Measurements from ENCODE around the gene P2RX4. TPM values are rescaled to one million over a fixed set of nuclear protein-coding genes. Genes with fewer than 3 reads are reported as not detected.

P2RX4 gene
- total and polyA plus RNA-seq, 9 of the 15 experiments (the other 6 are each of a cell fraction or from before 2014, with no cell fraction given): 6.6 to 21.5 (median 11.7) TPM

- no peak overlapping the region for H2AFZ ChIP-seq (ENCODE audit: low read depth, low read length)
- H3K4me2 ChIP-seq (ENCODE audit: insufficient read depth, low read length): no peak overlapping the region
- BruUV-seq (replicated peaks): no TSS peak
- H3K9me1 ChIP-seq (ENCODE audit: control insufficient read depth, insufficient read depth, low read length): no peaks in the 10 kb centered on the region
- H3K27me3 ChIP-seq (ENCODE audit: control insufficient read depth in 2 of 2, insufficient read depth in 2 of 2, low read length in 2 of 2): no peaks in the 10 kb centered on the region
- DNase-seq (ENCODE audit: extremely low read depth in 1 of 4, low spot score in 3 of 4) (no peak), FAIRE-seq (no peak), ATAC-seq (no peak)
- H4K20me1 ChIP-seq (replicated peaks; ENCODE audit: control insufficient read depth, insufficient read depth, low read length): peaks cover 5% of the 10 kb centered on the region; the same call in 1 of the 2 replicates
- no peaks in the 10 kb centered on the region for H3K9me3 ChIP-seq (replicated peaks; ENCODE audit: control insufficient read depth, insufficient read depth, low read depth, low read length)
- H3K27ac ChIP-seq (ENCODE audit: extremely low read depth, low read depth, low read length): no peak overlapping the region
- H3K9ac ChIP-seq (ENCODE audit: insufficient read depth in 1 of 2, low read depth in 2 of 2, low read length in 2 of 2): no peak overlapping the region
- WGBS (ENCODE audit: insufficient coverage, low coverage, missing lambda C conversion rate): 79% methylated on average over 6 of the region's 6 CpGs
- peaks cover 0 to 14% of the 10 kb centered on the region in 2 experiments; a peak in 3 of 5 replicates for H3K4me1 ChIP-seq (replicated peaks in 1 of 2; ENCODE audit: control insufficient read depth in 2 of 2, insufficient read depth in 2 of 2, low read length in 2 of 2)
- POLR2A ChIA-PET: interaction anchor here (0.5 to 2.0 kb wide), 11 partner anchors 8 to 826 kb away, joined by 3 to 10 read pairs (median 4); partner anchors contain the start of gene ANAPC5
- intact Hi-C loops (cut with micrococcal nuclease): no loop called here
- in situ Hi-C loops (cut with MboI): no loop called here
- no peak overlapping the region for H3K4me3 ChIP-seq
- no peaks in the 10 kb centered on the region for H3K79me2 ChIP-seq (ENCODE audit: control insufficient read depth, insufficient read depth, low read length)
- CTCF ChIA-PET (ENCODE audit: low intra/inter-chr PET ratio): no interaction called here
- H3K36me3 ChIP-seq (ENCODE audit: control insufficient read depth, insufficient read depth, low read length): peaks cover 36% of the 10 kb centered on the region; the same call in 2 of the 3 replicates
- no peak for TF ChIP-seq HDAC2 (IDR thresholded peaks at IDR 0.05)
- no peak for TF ChIP-seq PTTG1 (tag; IDR thresholded peaks at IDR 0.05; ENCODE audit: low read depth)
- TF ChIP-seq NCOA1 (IDR thresholded peaks at IDR 0.05; ENCODE audit: low read depth): no peak
- TF ChIP-seq TBP (optimal IDR thresholded peaks at IDR 0.05; ENCODE audit: low read depth, low read length): no peak
- TF ChIP-seq ZNF75A (CRISPR knock-in tag; IDR thresholded peaks at IDR 0.05): no peak
- TF ChIP-seq LCOR (CRISPR knock-in tag; IDR thresholded peaks at IDR 0.05): no peak
- no peak for TF ChIP-seq SMC3 (conservative IDR thresholded peaks at IDR 0.05; ENCODE audit: insufficient read depth, low read depth, low read length)
- no peak for TF ChIP-seq GMEB1 (CRISPR knock-in tag; IDR thresholded peaks at IDR 0.05)
- TF ChIP-seq RBM17 (IDR thresholded peaks at IDR 0.05; ENCODE audit: borderline replicate concordance, low read depth, low read length): no peak
- no peak for TF ChIP-seq THRA (IDR thresholded peaks at IDR 0.05)
- TF ChIP-seq ZNF77 (CRISPR knock-in tag; IDR thresholded peaks at IDR 0.05): no peak
- TF ChIP-seq NFIC (IDR thresholded peaks at IDR 0.05): no peak
- no peak for TF ChIP-seq ZBTB9 (CRISPR knock-in tag; IDR thresholded peaks at IDR 0.05)
- TF ChIP-seq KLF10 (CRISPR knock-in tag; IDR thresholded peaks at IDR 0.05): no peak
- TF ChIP-seq TAF9B (IDR thresholded peaks at IDR 0.05; ENCODE audit: partially characterized antibody): no peak
- no peak for TF ChIP-seq CGGBP1 (CRISPR knock-in tag; IDR thresholded peaks at IDR 0.05)
Observed at GRCh38 chr12:121239351-121240061, 29.6 kb downstream of the P2RX4 start.
